Mesendoderm (in vitro differentiated cells): ENCODE measurements around the gene DGKB.
A peak's percentile ranks its signal among the peaks of the same experiment; 100 is the strongest.

ENCODE experiments used
- DNase-seq: peaks from one replicate; pipeline ENCODE4 v3.0.0; 2013
- H2AK5ac ChIP-seq: 2 replicates; pipeline ENCODE4 v1.6.1; 2013; ENCODE audit warnings: low read length, inconsistent platforms
- H2BK120ac ChIP-seq: 2 replicates; pipeline ENCODE4 v1.6.1; 2013; ENCODE audit warnings: low read depth, mild to moderate bottlenecking, low read length, moderate library complexity, mixed read lengths
- H2BK15ac ChIP-seq: replicated peaks from 2 replicates; pipeline ENCODE4 v1.6.1; 2013; ENCODE audit warnings: low read depth, mild to moderate bottlenecking, moderate library complexity
- H2BK5ac ChIP-seq: 2 replicates; pipeline ENCODE4 v1.6.1; 2013; ENCODE audit warnings: low read length, inconsistent platforms
- H3K18ac ChIP-seq: 2 replicates; pipeline ENCODE4 v1.6.1; 2013; ENCODE audit warnings: mild to moderate bottlenecking, low read length, mixed read lengths
- H3K23ac ChIP-seq: one replicate; pipeline ENCODE4 v1.6.1; 2013; ENCODE audit warnings: low read length
- H3K27ac ChIP-seq: 2 replicates; pipeline ENCODE4 v1.5.1; 2013; ENCODE audit warnings: low read depth, mild to moderate bottlenecking, inconsistent platforms, low read length, moderate library complexity
- H3K27me3 ChIP-seq: 2 replicates; pipeline ENCODE4 v1.6.1; 2013; ENCODE audit warnings: low read length, control low read depth, mild to moderate bottlenecking, inconsistent platforms; ENCODE audit not compliant: insufficient read depth, poor library complexity
- H3K36me3 ChIP-seq: 2 replicates; pipeline ENCODE4 v1.6.1; 2013; ENCODE audit warnings: low read length, inconsistent platforms; ENCODE audit not compliant: control insufficient read depth, insufficient read depth
- H3K4ac ChIP-seq: one replicate; pipeline ENCODE4 v1.6.1; 2013; ENCODE audit warnings: low read depth, mild to moderate bottlenecking, low read length, moderate library complexity
- H3K4me1 ChIP-seq: 2 replicates; pipeline ENCODE4 v1.6.1; 2013; ENCODE audit warnings: low read depth, low read length, inconsistent platforms; ENCODE audit not compliant: control insufficient read depth
- H3K4me2 ChIP-seq: 2 replicates; pipeline ENCODE4 v1.6.1; 2013; ENCODE audit warnings: low read length
- H3K4me3 ChIP-seq: 2 replicates; pipeline ENCODE4 v1.5.1; 2013; ENCODE audit warnings: mild to moderate bottlenecking, low read length
- H3K56ac ChIP-seq: one replicate; pipeline ENCODE4 v1.6.1; 2013; ENCODE audit warnings: low read length
- H3K79me1 ChIP-seq: 2 replicates; pipeline ENCODE4 v1.6.1; 2013; ENCODE audit warnings: low read length, inconsistent platforms
- H3K79me2 ChIP-seq: 2 replicates; pipeline ENCODE4 v1.6.1; 2013; ENCODE audit warnings: mild to moderate bottlenecking, low read length; ENCODE audit not compliant: control insufficient read depth, insufficient read depth
- H3K9ac ChIP-seq: 2 replicates; pipeline ENCODE4 v1.6.1; 2013; ENCODE audit warnings: low read length, inconsistent platforms
- H4K5ac ChIP-seq: one replicate; pipeline ENCODE4 v1.6.1; 2013; ENCODE audit warnings: low read length
- H4K8ac ChIP-seq: one replicate; pipeline ENCODE4 v1.6.1; 2013; ENCODE audit warnings: low read depth, mild to moderate bottlenecking, control low read depth, low read length, moderate library complexity
- WGBS: extraction: QIAGEN DNeasy Blood & Tissue Kit; methylation state at CpG from one replicate; pipeline ENCODE4 v1.1.7; 2013; ENCODE audit warnings: low lambda C conversion rate, missing lambda C conversion rate; ENCODE audit not compliant: insufficient coverage; ENCODE audit errors: extremely low coverage; 5-methylcytosine and 5-hydroxymethylcytosine counted together

DGKB gene

GRCh38 chr7:14341200-14341775 lies 561.3 kb downstream of the DGKB start:
- Histone ChIP-seq H3K4me3 (no peak overlapping the region), H3K56ac (no peak overlapping the region), H4K8ac (no peak overlapping the region), H3K36me3 (no peaks in the 10 kb centered on the region), H3K27me3 (no peaks in the 10 kb centered on the region), H3K27ac (no peak overlapping the region), H3K18ac (no peak overlapping the region), H2BK120ac (no peak overlapping the region), H2BK15ac (no peak overlapping the region), H3K4me1 (no peaks in the 10 kb centered on the region), H2BK5ac (no peak overlapping the region), H3K23ac (no peak overlapping the region), H3K4me2 (no peak overlapping the region), H3K79me2 (no peaks in the 10 kb centered on the region), H4K5ac (no peak overlapping the region), H2AK5ac (no peak overlapping the region), H3K4ac (no peak overlapping the region), H3K79me1 (no peaks in the 10 kb centered on the region), H3K9ac (no peak overlapping the region)
- DNase-seq, result no peak
- no CpG with 5 or more reads among the region's 4 CpGs for WGBS

DNA sequence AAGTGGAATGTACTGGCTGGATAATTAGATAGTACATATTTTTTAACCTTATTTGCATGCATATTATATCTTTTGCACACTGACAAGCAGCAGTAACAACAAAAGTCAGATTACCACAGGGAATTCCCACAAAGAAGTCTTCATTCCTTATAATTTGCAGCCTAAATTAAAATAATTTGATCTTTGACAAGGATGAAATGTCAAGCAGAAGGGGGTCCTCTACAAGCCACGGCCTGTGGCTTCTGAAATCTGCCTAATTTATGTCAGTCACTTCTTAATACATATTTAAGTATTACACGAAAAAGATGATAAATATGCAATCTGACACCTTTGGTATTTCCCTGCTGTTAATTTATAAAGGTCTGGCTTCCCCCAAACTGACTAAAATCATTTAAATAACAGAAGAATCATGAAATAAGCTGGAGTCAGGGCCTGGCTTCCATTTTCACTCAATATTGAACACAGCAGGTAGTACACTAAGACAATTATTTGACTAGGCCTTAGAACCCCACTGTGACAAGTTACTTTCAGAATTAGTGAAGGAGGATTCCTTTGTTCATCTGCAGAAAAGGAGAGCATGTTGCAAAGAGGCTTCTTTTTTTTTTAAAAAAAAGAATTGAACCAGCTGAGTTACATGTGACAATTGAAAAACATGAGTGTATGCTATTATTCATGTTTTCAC lies 562.0 kb downstream of the DGKB start:
- no peak overlapping the region for H3K56ac ChIP-seq
- H3K27ac ChIP-seq, result no peak overlapping the region
- H3K79me1 ChIP-seq, result no peaks in the 10 kb centered on the region
- WGBS, result no CpG with 5 or more reads among the region's 2 CpGs
- H3K27me3 ChIP-seq, result no peaks in the 10 kb centered on the region
- H3K23ac ChIP-seq, result no peak overlapping the region
- no peak overlapping the region for H2BK120ac ChIP-seq
- no peak overlapping the region for H3K9ac ChIP-seq
- no peak overlapping the region for H2BK15ac ChIP-seq
- H3K4me3 ChIP-seq, result no peak overlapping the region
- no peak overlapping the region for H2BK5ac ChIP-seq
- DNase-seq, result peak; percentile 28
- H3K4me1 ChIP-seq, result no peaks in the 10 kb centered on the region
- H2AK5ac ChIP-seq, result no peak overlapping the region
- H4K8ac ChIP-seq, result no peak overlapping the region
- H4K5ac ChIP-seq, result no peak overlapping the region
- H3K18ac ChIP-seq, result no peak overlapping the region
- H3K4ac ChIP-seq, result no peak overlapping the region
- H3K4me2 ChIP-seq, result no peak overlapping the region
- no peaks in the 10 kb centered on the region for H3K36me3 ChIP-seq
- H3K79me2 ChIP-seq, result no peaks in the 10 kb centered on the region

DNA sequence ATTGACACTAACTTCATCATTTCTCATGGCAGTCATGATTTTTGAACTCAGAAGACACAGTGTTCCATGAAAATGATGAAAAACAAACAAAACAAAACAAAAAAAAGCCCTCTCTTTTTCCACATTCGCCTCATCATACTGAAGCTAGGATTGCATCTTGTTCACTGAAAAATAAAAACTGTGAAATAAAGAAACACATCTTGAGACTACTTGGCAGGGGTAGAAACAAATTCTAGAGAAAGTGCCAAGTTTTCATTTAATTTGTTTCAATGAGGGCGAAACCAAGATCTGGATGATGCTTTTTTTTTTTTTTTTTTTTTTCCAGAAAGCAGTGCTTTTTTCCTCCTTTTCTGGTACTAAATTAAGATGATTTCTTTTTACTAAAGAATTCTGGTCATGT lies 562.7 kb downstream of the DGKB start:
- H3K18ac ChIP-seq, result no peak overlapping the region
- H2AK5ac ChIP-seq, result no peak overlapping the region
- H3K27ac ChIP-seq, result no peak overlapping the region
- no peak overlapping the region for H4K8ac ChIP-seq
- no peaks in the 10 kb centered on the region for H3K79me2 ChIP-seq
- no peak overlapping the region for H2BK15ac ChIP-seq
- WGBS, result no CpG with 5 or more reads among the region's 2 CpGs
- no peaks in the 10 kb centered on the region for H3K27me3 ChIP-seq
- no peak overlapping the region for H3K4me2 ChIP-seq
- no peak overlapping the region for H3K4me3 ChIP-seq
- no peak overlapping the region for H3K4ac ChIP-seq
- no peak overlapping the region for H2BK5ac ChIP-seq
- no peak overlapping the region for H3K9ac ChIP-seq
- DNase-seq, result no peak
- no peaks in the 10 kb centered on the region for H3K79me1 ChIP-seq
- no peak overlapping the region for H4K5ac ChIP-seq
- no peak overlapping the region for H3K23ac ChIP-seq
- no peak overlapping the region for H2BK120ac ChIP-seq
- no peak overlapping the region for H3K56ac ChIP-seq
- no peaks in the 10 kb centered on the region for H3K4me1 ChIP-seq
- H3K36me3 ChIP-seq, result no peaks in the 10 kb centered on the region

GRCh38 chr7:14336256-14336655 lies 566.3 kb downstream of the DGKB start:
- no peak for DNase-seq
- Histone ChIP-seq H4K8ac (no peak overlapping the region), H3K27ac (no peak overlapping the region), H2BK5ac (no peak overlapping the region), H3K18ac (no peak overlapping the region), H2BK120ac (no peak overlapping the region), H3K23ac (no peak overlapping the region), H2AK5ac (no peak overlapping the region), H3K4me1 (no peaks in the 10 kb centered on the region), H3K36me3 (no peaks in the 10 kb centered on the region), H3K4me2 (no peak overlapping the region), H3K4me3 (no peak overlapping the region), H3K79me2 (no peaks in the 10 kb centered on the region), H2BK15ac (no peak overlapping the region), H4K5ac (no peak overlapping the region), H3K27me3 (no peaks in the 10 kb centered on the region), H3K56ac (no peak overlapping the region), H3K4ac (no peak overlapping the region), H3K9ac (no peak overlapping the region), H3K79me1 (no peaks in the 10 kb centered on the region)
- WGBS, result no CpG with 5 or more reads among the region's 1 CpG

DNA sequence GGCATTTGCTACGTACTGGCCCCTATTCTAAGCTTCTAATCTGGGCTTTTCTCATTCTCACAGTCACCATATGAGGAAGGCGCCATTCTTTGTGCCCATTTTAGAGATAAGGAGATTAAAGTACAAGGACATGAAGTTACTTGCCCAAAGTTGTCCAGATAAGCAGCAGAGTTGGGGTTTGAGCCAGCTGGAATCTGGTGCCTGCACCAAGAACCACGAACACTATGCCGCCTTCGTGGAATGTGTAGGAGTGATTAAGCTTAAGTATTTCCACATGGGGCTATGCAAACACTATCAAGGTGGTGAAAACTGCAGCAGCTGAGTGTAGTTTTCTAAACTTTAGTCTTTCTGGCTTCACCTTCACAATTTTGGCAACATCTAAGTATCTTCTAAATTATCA lies 570.4 kb downstream of the DGKB start:
- Histone ChIP-seq H3K36me3 (no peaks in the 10 kb centered on the region), H2BK15ac (no peak overlapping the region), H2BK120ac (no peak overlapping the region), H3K4me1 (no peaks in the 10 kb centered on the region), H2BK5ac (no peak overlapping the region), H4K8ac (no peak overlapping the region), H3K4me2 (no peak overlapping the region), H3K23ac (no peak overlapping the region), H3K27me3 (no peaks in the 10 kb centered on the region), H3K18ac (no peak overlapping the region), H4K5ac (no peak overlapping the region), H3K4ac (no peak overlapping the region), H3K79me2 (no peaks in the 10 kb centered on the region), H3K4me3 (no peak overlapping the region), H3K79me1 (no peaks in the 10 kb centered on the region), H3K27ac (no peak overlapping the region), H3K9ac (no peak overlapping the region), H2AK5ac (no peak overlapping the region), H3K56ac (no peak overlapping the region)
- DNase-seq, result peak; percentile 66
- WGBS, result no CpG with 5 or more reads among the region's 5 CpGs

DNA sequence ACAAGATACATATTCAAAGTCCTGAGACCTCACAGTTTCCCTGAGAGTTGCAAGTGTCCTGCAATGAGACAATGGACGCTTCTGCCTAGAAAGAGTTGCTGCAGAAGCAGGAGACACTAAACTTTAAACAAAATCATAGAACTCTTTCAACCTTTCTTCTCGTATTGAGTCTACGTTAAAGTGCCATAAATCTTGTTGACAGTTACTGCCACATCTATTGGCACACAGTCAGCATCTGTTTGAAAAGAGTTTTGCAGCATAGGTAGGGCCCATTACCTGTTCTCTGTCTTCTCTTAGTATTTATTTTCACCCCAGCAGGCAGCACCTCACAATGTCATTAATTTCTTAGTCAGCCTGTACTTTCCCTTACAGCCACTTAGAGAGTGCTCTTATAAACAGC lies 577.8 kb downstream of the DGKB start:
- no peak overlapping the region for H3K23ac ChIP-seq
- no peak overlapping the region for H2BK15ac ChIP-seq
- no peak overlapping the region for H3K4me2 ChIP-seq
- no peaks in the 10 kb centered on the region for H3K79me1 ChIP-seq
- no peaks in the 10 kb centered on the region for H3K4me1 ChIP-seq
- no peak overlapping the region for H3K27ac ChIP-seq
- WGBS, result no CpG with 5 or more reads among the region's 3 CpGs
- H3K4me3 ChIP-seq, result no peak overlapping the region
- no peaks in the 10 kb centered on the region for H3K79me2 ChIP-seq
- no peak overlapping the region for H2BK5ac ChIP-seq
- H2BK120ac ChIP-seq, result no peak overlapping the region
- no peak overlapping the region for H3K56ac ChIP-seq
- no peak overlapping the region for H4K5ac ChIP-seq
- no peak overlapping the region for H3K18ac ChIP-seq
- DNase-seq, result no peak
- no peak overlapping the region for H4K8ac ChIP-seq
- H3K27me3 ChIP-seq, result no peaks in the 10 kb centered on the region
- H3K36me3 ChIP-seq, result no peaks in the 10 kb centered on the region
- no peak overlapping the region for H3K9ac ChIP-seq
- no peak overlapping the region for H2AK5ac ChIP-seq
- H3K4ac ChIP-seq, result no peak overlapping the region
